Activated CD8-positive, alpha-beta memory T cell treated with anti-CD3 and anti-CD28 coated beads for 24 hours (primary cell): Measurements from ENCODE around the gene ZNF775.

Experiments
- DNase-seq: peaks from one replicate; pipeline ENCODE4 v3.0.0-alpha.2; 2020

ZNF775 gene

GRCh38 chr7:150351587-150352194, 27.4 kb upstream of the ZNF775 start:
- no peak for DNase-seq

- DNase-seq = no peak
These were observed 23.5 kb upstream of the ZNF775 start for GRCh38 chr7:150355666-150356059.

DNA sequence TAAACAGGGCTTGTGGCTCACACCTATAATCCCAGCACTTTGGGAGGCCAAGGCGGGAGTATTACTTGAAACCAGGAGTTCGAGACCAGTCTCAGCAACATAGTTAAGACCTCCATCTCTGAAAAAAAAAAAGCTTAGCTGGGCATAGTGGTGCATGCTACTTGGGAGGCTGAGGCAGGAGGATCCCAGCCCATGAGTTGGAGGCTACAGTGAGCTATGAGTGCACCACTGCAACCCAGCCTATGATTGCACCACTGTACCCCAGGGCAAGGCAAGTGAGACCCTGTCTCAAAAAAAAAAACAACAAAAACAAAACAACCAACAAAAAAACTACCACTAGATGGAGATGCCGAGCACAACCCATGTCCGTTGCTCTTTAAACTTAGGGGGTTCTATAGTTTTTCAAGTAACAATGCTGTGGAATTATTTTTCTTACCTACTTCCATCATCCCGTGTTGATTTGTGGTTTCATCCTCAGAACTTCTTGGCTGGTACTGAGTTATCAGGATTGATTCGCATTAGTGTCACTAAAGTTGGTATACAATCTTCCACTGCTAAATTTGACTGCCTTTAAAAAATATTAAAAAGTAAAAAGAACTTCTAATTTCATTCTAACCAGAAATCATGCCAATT, 22.7 kb upstream of the ZNF775 start:
- no peak for DNase-seq

DNA sequence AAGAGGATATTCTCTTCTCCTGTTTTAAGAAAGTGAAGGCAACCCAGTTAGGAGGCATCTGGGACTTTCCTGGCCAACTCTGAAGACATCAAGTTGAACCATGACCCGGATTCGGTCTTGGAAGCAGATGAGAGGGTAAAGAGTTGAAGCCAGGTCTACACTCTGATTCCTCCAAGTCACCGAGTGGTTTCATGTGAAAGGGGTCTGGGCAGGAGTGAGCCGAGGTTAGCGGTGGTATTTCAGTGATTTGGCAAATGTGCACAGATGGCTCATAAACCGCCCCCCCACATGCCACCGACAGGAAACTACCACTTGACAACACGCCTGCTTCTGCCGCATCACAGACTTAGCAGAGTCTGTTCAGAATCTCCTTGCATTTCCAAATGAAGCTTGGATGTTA, 21.9 kb upstream of the ZNF775 start:
- peak; percentile 82 for DNase-seq

GRCh38 chr7:150357771-150358427, 21.2 kb upstream of the ZNF775 start:
- no peak for DNase-seq

- no peak for DNase-seq
These were observed 20.7 kb upstream of the ZNF775 start for GRCh38 chr7:150358433-150358832.

DNA sequence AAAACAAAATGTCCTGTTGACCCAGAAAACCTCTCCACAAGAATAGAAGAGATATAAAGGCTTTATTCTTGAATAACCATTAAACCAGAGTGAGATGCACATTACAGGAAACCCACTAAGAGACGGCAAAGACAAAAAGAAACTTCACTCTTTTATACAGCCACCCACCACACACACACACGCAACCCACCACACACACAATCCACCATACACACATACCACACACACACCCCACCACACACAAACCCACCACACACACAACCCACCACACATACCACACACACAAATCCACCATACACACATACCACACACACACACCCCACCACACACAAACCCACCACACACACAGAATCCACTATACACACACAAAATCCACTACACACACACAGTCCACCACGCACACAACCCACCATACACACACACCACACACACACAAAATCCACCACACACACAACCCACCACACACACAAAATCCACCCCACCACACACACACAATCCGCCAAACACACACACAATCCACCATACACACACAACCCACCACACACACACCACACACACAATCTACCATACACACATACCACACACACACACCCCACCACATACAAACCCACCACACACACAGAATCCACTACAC, 20.0 kb upstream of the ZNF775 start:
- no peak for DNase-seq

DNA sequence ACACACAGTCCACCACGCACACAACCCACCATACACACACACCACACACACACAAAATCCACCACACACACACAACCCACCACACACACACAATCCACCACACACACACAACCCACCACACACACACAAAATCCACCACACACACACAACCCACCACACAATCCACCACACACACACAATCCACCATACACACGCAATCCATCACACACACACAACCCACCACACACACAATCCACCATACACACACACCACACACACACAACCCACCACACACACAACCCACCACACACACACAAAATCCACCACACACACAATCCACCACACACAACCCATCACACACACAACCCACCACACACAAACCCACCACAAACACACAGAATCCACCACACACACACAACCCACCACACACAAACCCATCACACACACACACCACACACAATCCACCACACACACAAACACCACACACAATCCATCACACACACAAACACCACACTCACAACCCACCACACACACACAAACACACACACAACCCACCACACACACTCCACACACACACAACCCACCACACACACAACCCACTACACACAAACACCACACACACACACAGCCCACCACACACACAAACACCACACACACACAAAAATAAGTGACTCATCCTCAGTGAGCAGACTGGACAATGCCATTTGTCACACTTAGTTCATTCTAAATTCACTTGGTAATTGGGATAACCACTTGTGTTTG, 19.3 kb upstream of the ZNF775 start:
- no peak for DNase-seq

- no peak for DNase-seq
These were observed 18.6 kb upstream of the ZNF775 start for GRCh38 chr7:150360363-150361058.

GRCh38 chr7:150361402-150361801, 17.7 kb upstream of the ZNF775 start:
- DNase-seq = no peak

DNA sequence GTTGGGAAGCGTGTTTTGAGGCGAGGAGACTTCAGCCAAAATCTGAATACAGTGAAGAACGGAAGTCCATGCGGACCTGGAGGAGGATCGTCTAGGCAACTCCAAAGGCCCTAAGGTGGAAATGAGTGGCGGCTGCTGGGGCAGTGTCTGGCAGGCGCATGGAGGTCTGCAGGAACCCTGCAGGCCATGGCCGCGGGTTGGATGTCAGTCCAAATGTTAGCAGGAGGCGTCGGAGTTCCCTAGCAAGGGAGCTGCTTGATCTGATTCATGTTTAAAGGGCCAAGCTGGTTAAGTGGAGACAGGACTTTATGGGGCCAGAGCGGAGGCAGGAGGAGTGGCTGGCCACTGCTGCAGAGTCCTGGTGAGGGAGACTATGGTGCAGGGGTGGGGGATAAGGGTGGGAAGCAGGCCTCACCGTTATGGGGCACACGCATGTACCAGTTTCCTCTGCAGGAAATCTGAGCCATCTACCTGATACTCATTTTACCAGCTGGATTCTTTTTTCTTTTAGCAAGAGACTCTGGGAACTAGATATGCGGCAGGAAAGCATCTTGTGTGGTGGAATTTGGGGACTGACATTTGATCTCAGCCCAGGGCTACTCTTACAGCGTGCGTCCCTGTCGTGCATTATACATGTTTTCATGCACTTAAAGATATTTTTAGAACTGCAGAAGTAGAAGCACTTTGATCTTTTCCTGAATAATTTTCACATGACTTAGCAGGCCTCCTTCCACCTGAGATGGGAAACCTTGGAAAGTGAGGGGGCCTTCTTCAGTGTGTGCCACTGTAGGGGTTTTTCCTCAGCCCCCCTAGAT, 17.1 kb upstream of the ZNF775 start:
- DNase-seq = no peak

DNA sequence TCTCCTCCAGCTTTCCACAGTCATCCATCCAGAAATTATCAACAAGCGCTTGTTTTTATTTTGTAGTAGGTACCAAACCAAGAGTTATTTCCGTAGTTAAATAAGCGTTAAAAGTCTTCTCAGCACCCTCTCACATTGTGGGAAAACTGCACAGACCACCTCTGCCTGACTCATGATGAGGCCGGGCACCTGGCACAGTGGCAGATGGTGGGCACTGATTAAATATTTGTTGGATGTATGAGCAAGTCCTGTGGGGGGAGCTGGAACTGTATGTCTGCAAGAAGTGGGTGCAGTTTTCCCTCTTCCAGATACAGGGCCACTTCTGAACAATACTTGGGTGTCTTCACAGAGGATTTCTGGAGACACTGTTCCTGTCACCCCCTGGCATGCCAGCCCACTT, 15.8 kb upstream of the ZNF775 start:
- DNase-seq = no peak

- no peak for DNase-seq
These were observed 15.3 kb upstream of the ZNF775 start for GRCh38 chr7:150363872-150364271.

DNA sequence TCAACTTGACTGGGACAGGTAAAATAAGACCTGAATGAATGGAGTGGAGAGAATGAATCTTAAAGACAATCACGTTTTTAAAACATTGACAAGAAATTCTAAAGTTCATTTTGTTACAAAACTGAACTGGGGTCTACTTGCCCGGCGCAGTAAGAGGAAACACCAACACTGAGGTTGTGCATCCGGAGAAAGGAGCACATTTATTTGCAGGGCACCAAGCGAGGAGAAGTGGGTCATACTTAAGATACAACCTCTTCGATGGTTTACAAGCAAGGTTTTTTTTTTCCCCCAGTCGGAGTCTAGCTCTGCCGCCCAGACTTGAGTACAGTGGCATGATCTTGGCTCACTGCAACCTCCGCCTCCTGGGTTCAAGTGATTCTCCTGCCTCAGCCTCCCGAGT, 13.9 kb upstream of the ZNF775 start:
- no peak for DNase-seq

DNA sequence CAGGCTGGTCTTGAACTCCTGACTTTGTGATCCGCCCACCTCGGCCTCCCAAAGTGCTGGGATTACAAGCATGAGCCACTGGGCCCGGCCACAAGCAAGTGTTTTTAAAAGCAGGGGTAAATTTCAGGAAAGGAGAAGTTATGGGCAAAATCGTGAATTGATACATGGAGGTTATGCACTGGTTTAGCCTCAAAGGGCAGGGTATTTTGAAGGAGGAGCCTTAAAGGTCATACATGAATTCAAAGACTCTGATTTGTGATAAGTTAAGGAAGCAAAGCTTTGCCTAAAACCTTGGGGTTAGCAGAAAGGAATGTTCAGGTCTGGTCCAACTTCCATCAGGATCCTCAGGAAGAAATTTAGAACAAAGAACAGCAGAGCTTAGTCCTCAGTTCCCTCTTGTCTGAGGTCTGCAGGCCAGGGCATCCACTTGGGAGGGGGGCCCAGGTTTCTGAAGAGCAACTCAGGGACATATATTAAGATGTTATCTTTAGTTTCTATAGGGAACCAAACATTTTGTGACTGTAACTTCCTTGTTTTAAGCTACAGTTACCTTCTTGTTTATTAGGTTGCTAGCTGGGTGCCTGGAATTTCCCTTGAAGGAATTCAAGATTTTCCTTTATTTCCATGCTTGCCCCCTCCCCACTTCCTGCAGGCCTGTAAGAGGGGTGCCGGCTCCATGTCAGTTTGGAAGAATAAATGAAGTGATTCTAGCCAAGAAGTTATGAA, 13.3 kb upstream of the ZNF775 start:
- no peak for DNase-seq

DNA sequence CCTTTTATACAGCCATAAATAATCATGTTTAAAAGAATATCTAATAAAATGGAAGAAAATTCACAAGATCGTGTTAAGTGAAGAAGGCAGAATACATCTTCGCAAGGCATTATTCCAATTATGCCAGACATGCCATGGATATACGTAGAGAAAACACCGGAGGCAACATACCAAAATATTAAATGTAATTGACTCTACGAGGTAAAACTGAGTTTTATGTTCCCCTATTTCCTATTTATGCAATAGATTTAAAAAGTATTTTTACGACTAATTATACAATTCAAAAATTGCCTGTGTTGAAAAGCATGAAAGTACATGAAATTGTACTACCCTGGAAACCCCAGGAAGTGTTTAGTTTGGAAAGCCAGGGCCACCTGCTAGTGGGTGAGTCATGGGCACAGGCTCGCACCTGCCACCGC, 11.4 kb upstream of the ZNF775 start:
- DNase-seq = no peak

DNA sequence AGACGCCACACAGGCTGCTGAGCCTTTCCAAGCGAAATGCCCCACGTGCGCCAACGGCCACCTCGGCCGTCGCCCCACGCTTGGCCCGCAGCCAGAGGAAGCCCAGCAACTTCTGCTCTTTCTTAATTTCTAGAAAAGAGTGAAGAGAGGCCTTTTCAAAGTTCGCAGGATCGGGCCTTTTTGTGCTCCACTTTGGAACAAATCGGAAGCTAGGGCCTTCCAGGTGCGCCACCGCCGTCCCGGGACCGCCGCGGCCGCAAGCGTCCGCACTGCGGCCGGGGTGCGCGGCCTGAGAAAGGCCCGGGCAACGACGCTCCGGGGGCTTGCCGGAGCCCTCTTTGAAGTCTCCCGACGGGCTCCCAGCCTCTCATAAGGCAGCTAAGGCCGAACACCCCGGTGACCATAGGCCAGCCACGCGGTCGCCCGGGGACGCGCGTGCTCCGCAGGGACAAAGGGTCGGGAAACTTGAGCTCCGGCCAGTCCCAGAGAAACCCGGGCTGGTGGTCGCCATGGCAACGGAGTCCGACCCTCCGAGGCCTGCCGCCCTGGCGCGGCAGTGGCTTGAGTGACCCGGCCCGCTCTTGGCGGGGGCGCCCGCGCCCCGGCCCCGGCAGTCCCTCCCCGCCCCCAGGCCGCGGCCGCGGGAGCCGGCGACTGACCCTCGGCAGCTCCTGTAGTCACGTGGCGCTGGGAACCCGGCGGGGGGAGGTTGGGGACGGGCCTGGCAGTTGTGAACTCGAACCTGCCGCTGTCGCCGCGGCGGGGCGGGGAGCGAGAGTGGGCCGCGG, 10.8 kb upstream of the ZNF775 start, which contains the start of gene REPIN1:
TSS of gene REPIN1 (plus strand) at position 727 of the 788 bp plus-strand sequence. CDS start 890 bp downstream, outside the sequence.
- DNase-seq = peak; percentile 92

DNA sequence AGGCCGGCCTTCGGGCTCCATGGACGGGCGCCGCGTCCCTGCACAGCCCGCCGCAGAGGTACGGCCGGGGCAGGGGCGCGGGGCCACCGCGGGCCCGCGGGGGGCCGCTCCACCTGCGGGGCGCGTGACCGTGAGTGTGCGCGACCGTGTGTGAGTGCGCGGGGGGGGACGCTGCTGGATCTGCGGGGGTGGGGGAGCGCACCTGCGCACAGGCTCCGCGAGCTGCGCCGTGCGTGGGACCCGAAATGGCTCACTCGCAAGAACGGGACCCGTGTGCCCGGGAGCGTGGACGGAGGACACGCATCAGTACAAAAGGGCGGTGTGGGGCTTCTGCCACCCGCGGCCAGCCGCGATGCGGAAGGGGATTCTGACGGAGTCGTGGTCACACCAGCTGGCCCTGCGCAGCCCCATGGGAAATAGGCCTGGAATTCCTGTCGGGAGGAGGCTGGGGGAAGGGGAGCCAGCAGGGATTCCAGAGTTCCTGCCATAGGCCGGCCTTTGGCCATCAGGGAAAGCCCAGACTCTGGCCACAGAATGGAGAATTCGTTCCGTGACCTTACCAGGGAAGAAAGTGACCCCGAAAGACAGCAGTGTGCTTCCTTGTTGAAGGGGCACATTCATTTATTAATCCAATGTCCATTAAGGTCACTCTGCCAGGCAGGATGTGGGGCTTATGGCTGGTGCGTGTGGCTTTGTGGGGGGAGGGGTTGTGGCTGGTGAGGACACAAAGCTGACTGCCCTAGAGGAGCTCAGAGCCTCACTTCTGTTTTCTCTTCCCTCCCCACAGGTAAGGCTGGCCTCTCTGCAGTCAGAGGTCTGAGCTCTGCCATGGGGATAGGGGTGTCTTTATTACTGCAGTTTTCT, 10.0 kb upstream of the ZNF775 start:
- DNase-seq = peak; percentile 76
